Epithelial cell of esophagus (primary cell): ENCODE results near the gene GLMP.

ENCODE experiments used
- DNase-seq: peaks from one replicate; pipeline ENCODE4 v3.0.0; 2010; ENCODE audit warnings: low read depth
- H3K4me3 ChIP-seq: 2 replicates; pipeline ENCODE4 v1.5.1; 2011; ENCODE audit warnings: mild to moderate bottlenecking, low read length, control low read depth
- TF ChIP-seq, protein P1 (sequence below): IDR thresholded peaks from 2 replicates; pipeline ENCODE4 v1.5.1; 2011; ENCODE audit warnings: low read depth, mild to moderate bottlenecking, low read length, control low read depth, inconsistent platforms; ENCODE audit not compliant: insufficient read depth; ENCODE audit errors: missing control alignments

Gene GLMP

DNA sequence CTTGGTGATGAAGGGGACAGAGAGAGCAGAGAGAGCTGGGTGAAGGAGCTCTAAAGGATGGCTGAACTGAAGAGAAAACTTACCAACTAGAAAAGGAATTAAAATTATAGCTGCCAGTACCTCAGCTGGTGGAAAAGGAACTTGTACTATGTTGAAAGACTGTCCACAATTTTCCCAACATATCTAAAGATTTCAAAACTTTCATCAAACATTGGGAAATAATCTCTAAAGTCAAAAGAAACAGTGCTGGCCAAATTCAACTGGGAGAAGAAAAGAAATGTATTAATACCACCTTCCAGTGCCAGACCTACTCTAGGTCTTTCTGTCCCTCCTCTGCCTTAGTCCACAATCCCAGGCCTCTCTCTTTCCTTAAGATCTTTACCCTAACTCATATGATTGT is 18.9 kb downstream of the GLMP start:
- H3K4me3 ChIP-seq = no peak overlapping the region
- TF ChIP-seq, protein P1, sequence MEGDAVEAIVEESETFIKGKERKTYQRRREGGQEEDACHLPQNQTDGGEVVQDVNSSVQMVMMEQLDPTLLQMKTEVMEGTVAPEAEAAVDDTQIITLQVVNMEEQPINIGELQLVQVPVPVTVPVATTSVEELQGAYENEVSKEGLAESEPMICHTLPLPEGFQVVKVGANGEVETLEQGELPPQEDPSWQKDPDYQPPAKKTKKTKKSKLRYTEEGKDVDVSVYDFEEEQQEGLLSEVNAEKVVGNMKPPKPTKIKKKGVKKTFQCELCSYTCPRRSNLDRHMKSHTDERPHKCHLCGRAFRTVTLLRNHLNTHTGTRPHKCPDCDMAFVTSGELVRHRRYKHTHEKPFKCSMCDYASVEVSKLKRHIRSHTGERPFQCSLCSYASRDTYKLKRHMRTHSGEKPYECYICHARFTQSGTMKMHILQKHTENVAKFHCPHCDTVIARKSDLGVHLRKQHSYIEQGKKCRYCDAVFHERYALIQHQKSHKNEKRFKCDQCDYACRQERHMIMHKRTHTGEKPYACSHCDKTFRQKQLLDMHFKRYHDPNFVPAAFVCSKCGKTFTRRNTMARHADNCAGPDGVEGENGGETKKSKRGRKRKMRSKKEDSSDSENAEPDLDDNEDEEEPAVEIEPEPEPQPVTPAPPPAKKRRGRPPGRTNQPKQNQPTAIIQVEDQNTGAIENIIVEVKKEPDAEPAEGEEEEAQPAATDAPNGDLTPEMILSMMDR = no peak
- DNase-seq = no peak

DNA sequence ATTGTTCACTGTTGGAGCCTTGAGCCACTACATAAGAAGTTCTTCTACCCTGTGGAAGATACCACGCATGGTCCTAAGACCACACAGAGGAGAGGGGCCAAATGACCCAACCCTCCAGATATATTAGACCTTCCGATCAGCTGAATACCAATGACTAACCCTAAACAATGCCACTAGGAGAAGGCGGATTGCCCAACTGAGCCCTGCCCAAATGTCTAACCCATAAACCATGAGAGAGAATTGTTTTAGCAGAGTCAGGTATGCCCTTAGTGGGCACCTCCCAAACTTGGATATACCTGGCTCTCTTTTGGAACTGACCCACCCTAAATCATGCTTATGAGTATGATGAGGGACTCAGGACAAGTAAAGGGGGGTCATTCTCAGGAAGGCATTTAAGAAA is 25.2 kb downstream of the GLMP start:
- DNase-seq = peak; percentile 50
- TF ChIP-seq, protein P1 = no peak
- no peak overlapping the region for H3K4me3 ChIP-seq

DNA sequence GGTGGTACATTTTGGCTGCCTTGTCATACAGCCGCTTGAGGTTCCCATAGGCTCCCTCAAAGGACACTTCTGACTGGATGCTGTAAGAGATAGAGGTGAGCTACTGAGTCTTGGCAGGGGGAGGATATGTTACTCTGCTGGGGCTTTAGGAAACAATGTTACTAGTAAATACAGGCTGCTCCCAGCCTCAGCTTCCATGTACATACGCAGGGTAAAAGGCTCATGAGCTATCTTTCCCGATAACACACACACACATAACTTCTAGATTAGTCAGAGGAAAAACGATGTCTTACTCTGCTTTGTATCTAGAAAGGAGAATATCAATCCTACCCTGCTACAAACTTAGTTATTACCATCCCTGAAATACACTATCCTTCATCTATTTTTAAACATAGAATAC is 27.1 kb downstream of the GLMP start:
- H3K4me3 ChIP-seq = no peak overlapping the region
- no peak for DNase-seq
- TF ChIP-seq, protein P1 = no peak

DNA sequence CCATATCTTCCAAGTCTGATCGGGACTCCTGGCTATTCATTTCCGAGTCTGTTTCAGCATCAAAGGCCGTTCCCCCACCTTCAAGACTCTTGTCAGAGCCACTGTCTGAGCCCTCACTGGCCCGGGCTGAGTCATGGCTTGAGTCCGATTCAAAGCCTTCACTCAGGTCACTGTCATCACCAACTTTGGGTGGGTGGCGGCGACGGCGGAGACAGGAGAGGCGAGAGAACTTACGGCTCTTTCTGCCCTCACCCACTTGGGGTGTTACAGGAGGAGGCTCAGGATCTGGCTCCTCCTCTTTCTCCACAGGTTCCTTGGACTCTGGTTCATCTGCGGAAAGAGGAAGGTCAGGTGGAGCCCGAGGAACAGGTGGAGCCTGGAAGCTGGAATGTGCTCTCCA is 29.4 kb downstream of the GLMP start:
- DNase-seq = no peak
- TF ChIP-seq, protein P1 = no peak
- no peak overlapping the region for H3K4me3 ChIP-seq

DNA sequence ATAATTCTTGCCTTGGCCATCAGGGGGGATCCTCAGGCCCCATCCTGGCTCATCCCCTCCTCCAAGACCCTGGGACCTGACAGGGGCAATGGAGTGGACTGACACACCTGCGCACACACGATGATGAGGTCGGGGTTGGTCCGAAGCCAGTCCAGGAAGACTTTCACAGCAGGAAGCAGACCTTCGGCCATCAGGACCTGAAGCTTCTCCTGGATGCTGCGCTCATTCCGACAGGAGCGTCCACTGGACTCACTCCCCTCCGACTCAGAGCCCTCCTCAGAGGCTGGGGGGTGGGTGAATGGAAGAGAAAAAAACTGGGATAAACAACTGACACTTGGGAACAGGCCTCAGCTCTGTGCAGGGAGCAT is 32.2 kb downstream of the GLMP start:
- no peak for DNase-seq

GRCh38 chr1:156262461-156263287 is 32.8 kb downstream of the GLMP start:
- DNase-seq = peak; percentile 92
- TF ChIP-seq, protein P1 = no peak
- H3K4me3 ChIP-seq = no peak overlapping the region

More for the DNA sequence above, 32.2 kb downstream of the GLMP start:
- no peak overlapping the region for H3K4me3 ChIP-seq
- TF ChIP-seq, protein P1 = no peak

GRCh38 chr1:156260896-156261295 is 34.6 kb downstream of the GLMP start:
- DNase-seq = peak; percentile 66
- no peak overlapping the region for H3K4me3 ChIP-seq
- TF ChIP-seq, protein P1 = no peak
